HUES48 (cell line): ENCODE data around the gene CATSPERZ.
A peak's percentile ranks its signal among the peaks of the same experiment; 100 is the strongest.

ENCODE experiments used
- H3K27ac ChIP-seq: one replicate; pipeline ENCODE4 v1.7.0; 2013; ENCODE audit warnings: low read depth, low read length, inconsistent platforms
- H3K27me3 ChIP-seq: 2 replicates; pipeline ENCODE4 v1.6.1; 2013; ENCODE audit warnings: mild to moderate bottlenecking, low read length; ENCODE audit not compliant: control insufficient read depth, insufficient read depth
- H3K36me3 ChIP-seq: 2 replicates; pipeline ENCODE4 v1.6.1; 2013; ENCODE audit warnings: low read length; ENCODE audit not compliant: control insufficient read depth, insufficient read depth
- H3K4me1 ChIP-seq: 2 replicates; pipeline ENCODE4 v1.6.1; 2013; ENCODE audit warnings: mild to moderate bottlenecking, low read length; ENCODE audit not compliant: control insufficient read depth, insufficient read depth
- H3K4me3 ChIP-seq: 2 replicates; pipeline ENCODE4 v1.5.1; 2013; ENCODE audit warnings: mild to moderate bottlenecking, low read depth, low read length
- H3K9ac ChIP-seq: 2 replicates; pipeline ENCODE4 v1.6.1; 2013; ENCODE audit warnings: mild to moderate bottlenecking, low read depth, low read length, moderate library complexity
- H3K9me3 ChIP-seq: 2 replicates; pipeline ENCODE4 v1.6.1; 2013; ENCODE audit warnings: low read length; ENCODE audit not compliant: control insufficient read depth, insufficient read depth

Gene CATSPERZ

GRCh38 chr11:64299847-64300648 lies at the start of gene CATSPERZ:
CATSPERZ (plus strand) TSS chr11:64300358; CDS start chr11:64300411, 53 bp downstream.
- Histone ChIP-seq H3K4me3 (peak within 1 kb of the TSS; percentile 54), H3K27me3 (peaks cover 69% of the 10 kb centered on the region), H3K27ac (no peak within 1 kb of the TSS), H3K4me1 (peaks cover 8% of the 10 kb centered on the region; the same call in 1 of the 2 replicates), H3K9ac (0 out of 2 replicates have a peak within 1 kb of the TSS, but pooled peaks have one; percentile 16), H3K36me3 (no peaks in the 10 kb centered on the region), H3K9me3 (no peaks in the 10 kb centered on the region)

DNA sequence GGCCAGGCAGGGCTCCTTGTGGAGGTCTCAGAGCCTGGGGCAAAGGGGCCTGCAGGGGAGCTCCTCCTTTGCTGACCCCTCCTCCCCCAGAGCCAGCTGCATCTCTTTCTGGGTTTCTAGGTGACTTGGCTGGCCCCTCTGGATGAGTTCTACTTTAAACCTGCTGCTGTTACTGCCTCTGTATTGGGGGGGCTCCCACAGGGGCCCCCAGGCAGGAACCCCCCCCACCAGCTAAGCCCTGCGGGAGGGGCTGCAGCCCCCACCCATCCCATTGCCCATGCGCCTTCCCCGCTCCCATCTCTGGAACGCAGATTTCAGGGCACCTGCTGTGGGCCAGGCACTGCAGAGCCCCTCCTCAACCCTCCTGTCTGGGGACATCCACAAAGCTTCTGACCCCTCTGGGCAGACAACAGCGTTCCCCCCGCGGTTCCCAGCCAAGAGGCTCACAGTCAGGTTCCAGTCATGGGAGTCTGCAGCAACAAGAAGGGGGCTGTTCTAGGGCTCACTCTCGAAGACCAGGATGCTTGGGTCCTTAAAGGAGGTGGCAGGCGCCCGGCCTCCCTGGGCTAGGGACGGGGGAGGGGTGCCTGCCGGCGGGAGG lies 49.6 kb upstream of the CATSPERZ start:
- H3K36me3 ChIP-seq = peaks cover 16% of the 10 kb centered on the region
- H3K27me3 ChIP-seq = no peaks in the 10 kb centered on the region
- no peaks in the 10 kb centered on the region for H3K9me3 ChIP-seq
- H3K4me3 ChIP-seq = peak overlapping the region; percentile 84
- H3K4me1 ChIP-seq = peaks cover 42% of the 10 kb centered on the region
- H3K27ac ChIP-seq = peak overlapping the region; percentile 94
- peak overlapping the region; percentile 60; the same call in 1 of the 2 replicates for H3K9ac ChIP-seq

DNA sequence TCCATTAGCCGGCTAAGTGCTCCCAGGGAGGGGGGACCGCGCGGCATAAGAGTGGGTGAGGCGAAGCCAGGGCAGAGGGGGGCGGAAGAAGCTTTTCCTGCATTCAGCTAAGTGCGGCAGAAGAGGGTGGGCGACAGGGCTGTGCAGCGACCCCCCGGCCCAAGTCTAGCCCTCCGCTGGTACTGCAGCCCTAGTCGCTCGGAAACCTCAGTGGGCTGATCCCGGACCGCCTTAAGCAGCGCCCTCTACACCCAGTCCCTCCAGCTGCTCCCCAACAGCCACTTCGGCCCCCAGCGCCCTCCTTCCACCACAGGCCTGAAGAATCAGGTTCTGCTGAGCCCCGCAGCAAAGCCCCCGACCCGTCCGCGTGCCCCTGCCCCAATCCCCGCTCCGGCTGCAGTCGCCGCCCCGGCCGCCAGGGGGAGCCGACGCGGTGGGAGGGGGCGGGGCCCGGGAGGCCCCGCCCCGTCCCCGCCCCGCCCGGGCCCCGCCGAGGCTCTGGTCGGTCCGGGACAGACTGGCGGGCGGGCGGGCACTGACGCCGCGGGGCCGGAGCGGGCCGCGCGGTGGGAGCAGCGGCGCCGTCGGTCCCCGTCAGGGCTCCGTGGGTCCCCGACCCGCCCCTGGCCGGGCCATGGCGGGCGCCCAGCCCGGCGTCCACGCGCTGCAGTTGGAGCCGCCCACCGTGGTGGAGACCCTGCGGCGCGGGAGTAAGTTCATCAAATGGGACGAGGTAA lies 49.0 kb upstream of the CATSPERZ start, which contains the start of gene PLCB3:
Gene PLCB3, plus strand, starts transcription at position 515 of the 737 bp plus-strand sequence. Its CDS starts 120 bp downstream, at position 635.
- Histone ChIP-seq H3K9me3 (no peaks in the 10 kb centered on the region), H3K27me3 (no peaks in the 10 kb centered on the region), H3K36me3 (peaks cover 23% of the 10 kb centered on the region), H3K4me1 (peaks cover 42% of the 10 kb centered on the region), H3K4me3 (peak within 1 kb of the TSS; percentile 84), H3K9ac (peak within 1 kb of the TSS; percentile 60), H3K27ac (peak within 1 kb of the TSS; percentile 94)

DNA sequence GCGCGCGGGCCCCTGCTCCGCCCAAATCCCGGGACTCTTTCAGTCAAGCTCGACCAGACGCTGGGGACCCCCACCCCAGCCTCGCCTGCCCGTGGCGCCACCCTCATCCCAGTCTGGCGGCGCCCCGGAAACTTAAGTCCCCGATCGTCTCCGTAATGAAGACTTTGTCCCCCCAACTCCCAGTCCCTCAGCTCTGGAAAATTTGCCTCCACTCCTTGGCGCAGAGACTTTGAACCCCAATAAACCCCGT lies 48.5 kb upstream of the CATSPERZ start:
- H3K4me3 ChIP-seq = peak overlapping the region; percentile 84
- peaks cover 42% of the 10 kb centered on the region for H3K4me1 ChIP-seq
- H3K36me3 ChIP-seq = peaks cover 28% of the 10 kb centered on the region
- peak overlapping the region; percentile 44 for H3K27ac ChIP-seq
- H3K9me3 ChIP-seq = no peaks in the 10 kb centered on the region
- peak overlapping the region; percentile 60 for H3K9ac ChIP-seq
- H3K27me3 ChIP-seq = no peaks in the 10 kb centered on the region

DNA sequence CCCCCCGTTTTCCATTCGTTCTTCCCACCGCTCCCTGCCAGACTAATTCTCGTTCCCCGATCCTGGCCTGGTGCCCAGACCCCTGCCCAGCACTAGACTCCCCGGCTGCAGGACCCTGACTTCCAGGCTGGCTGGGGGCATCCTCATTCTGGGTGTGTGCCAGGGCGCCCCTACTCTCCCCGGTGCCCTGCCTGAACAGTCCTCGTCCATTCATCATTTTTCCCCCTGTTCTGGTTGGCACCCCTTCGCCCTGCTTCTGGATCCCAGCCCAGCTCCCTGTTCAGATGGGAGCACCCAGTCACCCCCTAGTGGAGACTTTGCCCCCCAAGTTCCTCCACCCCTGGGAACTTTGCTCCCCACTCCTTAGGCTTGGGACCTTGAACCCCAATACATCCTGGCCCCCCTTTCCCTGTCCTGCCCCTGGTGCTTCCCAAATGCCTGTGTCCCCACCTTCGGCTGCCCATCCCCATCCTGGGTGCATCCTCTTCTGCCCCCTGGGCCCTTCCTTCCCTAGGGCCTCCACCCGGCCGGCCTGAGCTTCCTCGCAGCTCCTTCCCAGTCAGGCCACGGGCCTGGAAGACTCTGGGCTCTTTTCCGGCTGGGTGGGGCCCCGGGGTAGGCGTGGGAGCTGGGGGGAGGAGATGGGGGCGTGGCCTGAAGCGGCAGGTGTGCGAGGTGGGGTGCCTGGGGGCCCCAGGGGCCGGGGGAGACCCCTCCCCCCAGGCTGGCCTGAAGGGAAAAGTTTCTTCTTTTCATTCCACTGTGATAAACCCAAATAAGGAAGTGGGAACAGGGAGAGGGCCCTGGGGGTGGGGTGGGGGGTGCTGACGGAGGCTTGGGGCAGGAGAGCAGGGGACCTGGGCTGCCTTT lies 47.9 kb upstream of the CATSPERZ start:
- peaks cover 42% of the 10 kb centered on the region for H3K4me1 ChIP-seq
- H3K9ac ChIP-seq = peak overlapping the region; percentile 60
- no peaks in the 10 kb centered on the region for H3K9me3 ChIP-seq
- H3K27me3 ChIP-seq = no peaks in the 10 kb centered on the region
- H3K4me3 ChIP-seq = peak overlapping the region; percentile 84
- H3K27ac ChIP-seq = peak overlapping the region; percentile 54
- peaks cover 32% of the 10 kb centered on the region for H3K36me3 ChIP-seq

- H3K27ac ChIP-seq = peak overlapping the region; percentile 26
Observed at GRCh38 chr11:64253043-64253442, 47.1 kb upstream of the CATSPERZ start.

DNA sequence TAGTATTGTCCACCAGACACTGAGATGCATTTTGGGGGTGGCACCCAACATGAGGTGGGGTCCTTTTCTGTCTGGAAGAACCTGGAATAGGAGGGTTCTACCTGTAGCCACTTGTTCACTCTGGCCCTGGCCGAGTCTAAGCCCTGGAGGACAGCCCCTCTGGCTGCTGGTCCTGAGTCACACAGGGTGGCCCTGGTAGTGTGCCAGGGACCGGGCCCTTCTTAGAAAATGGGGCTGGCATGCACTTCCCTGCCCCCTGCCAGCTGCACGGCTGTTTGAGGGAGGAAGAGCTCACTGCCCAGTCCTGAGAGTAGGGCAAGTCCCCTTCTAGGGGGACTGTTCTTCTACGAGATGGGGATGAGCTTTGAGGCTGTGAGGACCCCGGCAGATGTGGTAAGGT lies 46.7 kb upstream of the CATSPERZ start:
- Histone ChIP-seq H3K36me3 (peaks cover 44% of the 10 kb centered on the region), H3K4me3 (no peak overlapping the region), H3K9me3 (no peaks in the 10 kb centered on the region)

More at GRCh38 chr11:64253043-64253442, 47.1 kb upstream of the CATSPERZ start:
- Histone ChIP-seq H3K9ac (0 out of 2 replicates have a peak overlapping the region, but pooled peaks have one; percentile 8), H3K4me3 (peak overlapping the region; percentile 84), H3K9me3 (no peaks in the 10 kb centered on the region), H3K27me3 (no peaks in the 10 kb centered on the region), H3K4me1 (peaks cover 37% of the 10 kb centered on the region), H3K36me3 (peaks cover 40% of the 10 kb centered on the region)

GRCh38 chr11:64254326-64254725 lies 45.8 kb upstream of the CATSPERZ start:
- Histone ChIP-seq H3K9ac (no peak overlapping the region), H3K9me3 (no peaks in the 10 kb centered on the region), H3K4me3 (no peak overlapping the region), H3K4me1 (peaks cover 24% of the 10 kb centered on the region), H3K27me3 (no peaks in the 10 kb centered on the region), H3K36me3 (peaks cover 52% of the 10 kb centered on the region), H3K27ac (no peak overlapping the region)

More for the DNA sequence above, 46.7 kb upstream of the CATSPERZ start:
- H3K27me3 ChIP-seq = no peaks in the 10 kb centered on the region
- H3K27ac ChIP-seq = peak overlapping the region; percentile 26
- H3K9ac ChIP-seq = no peak overlapping the region
- H3K4me1 ChIP-seq = peaks cover 33% of the 10 kb centered on the region

DNA sequence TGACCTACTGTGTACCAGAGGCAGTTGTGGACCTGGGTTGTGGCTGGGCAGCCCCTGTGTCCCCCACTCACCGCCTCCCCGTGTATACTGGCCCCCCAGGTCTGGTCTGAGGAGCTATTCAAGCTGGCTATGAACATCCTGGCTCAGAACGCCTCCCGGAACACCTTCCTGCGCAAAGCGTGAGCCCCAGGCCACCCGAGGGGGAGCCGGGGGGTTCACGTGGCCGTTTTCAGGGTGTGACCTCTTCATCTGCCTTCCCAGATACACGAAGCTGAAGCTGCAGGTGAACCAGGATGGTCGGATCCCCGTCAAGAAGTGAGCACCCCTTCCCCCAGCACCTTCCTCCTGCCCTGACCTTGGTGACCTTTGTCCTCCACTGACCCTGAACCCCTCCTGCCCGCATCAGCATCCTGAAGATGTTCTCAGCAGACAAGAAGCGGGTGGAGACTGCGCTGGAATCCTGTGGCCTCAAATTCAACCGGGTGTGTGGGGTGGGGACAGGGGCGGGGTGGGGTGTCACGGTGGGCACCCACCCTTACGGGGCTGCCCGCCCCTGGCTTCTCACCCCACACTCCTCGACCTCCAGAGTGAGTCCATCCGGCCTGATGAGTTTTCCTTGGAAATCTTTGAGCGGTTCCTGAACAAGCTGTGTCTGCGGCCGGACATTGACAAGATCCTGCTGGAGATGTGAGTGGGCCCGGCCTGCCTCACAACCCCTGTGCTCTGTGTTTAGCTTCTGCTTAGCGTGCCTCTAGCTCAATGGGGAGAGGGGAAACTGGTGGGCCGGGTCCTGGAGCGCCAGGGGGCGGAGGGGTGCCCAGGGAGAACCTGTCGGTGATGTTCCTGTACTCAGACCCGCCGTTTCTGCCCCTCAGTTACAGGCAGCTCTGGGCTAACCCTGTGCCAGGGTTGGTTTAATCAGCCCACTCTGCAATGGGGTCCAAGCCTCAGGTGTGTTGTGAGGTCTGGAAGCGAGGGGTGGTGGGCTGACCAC lies 44.7 kb upstream of the CATSPERZ start:
- H3K4me3 ChIP-seq = no peak overlapping the region
- H3K27me3 ChIP-seq = no peaks in the 10 kb centered on the region
- H3K27ac ChIP-seq = no peak overlapping the region
- H3K36me3 ChIP-seq = peaks cover 64% of the 10 kb centered on the region
- no peak overlapping the region for H3K9ac ChIP-seq
- no peaks in the 10 kb centered on the region for H3K9me3 ChIP-seq
- H3K4me1 ChIP-seq = peaks cover 13% of the 10 kb centered on the region
